NB4 (cell line): ENCODE data around the gene COMT.

ENCODE experiments used
- CTCF ChIP-seq: IDR thresholded peaks from one replicate; pipeline ENCODE4 v1.5.1; 2012; ENCODE audit warnings: low read depth, low read length
- MYC ChIP-seq: IDR thresholded peaks from 2 replicates; pipeline ENCODE4 v1.6.1; 2011; ENCODE audit warnings: low read depth, low read length
- POLR2A ChIP-seq: IDR thresholded peaks from 2 replicates; pipeline ENCODE4 v1.6.1; 2011; ENCODE audit warnings: mild to moderate bottlenecking; ENCODE audit not compliant: insufficient read length; ENCODE audit errors: extremely low read depth

GRCh38 chr22:19961201-19961580, 19.6 kb downstream of the COMT start:
- no peak for TF ChIP-seq MYC
- TF ChIP-seq CTCF, result no peak
- no peak for TF ChIP-seq POLR2A
